GM18519 (cell line): Measurements from ENCODE around the gene PDE3B.
"Not testable (repeated sequence)": the region's sequence is repeated elsewhere in the genome, so short reads cannot be mapped to it uniquely, and the experiment has no call there.

Experiments used
- ATAC-seq: cut with Tn5 transposase; IDR thresholded peaks from one replicate; pipeline ENCODE4 v1.9.1; 2021; ENCODE audit warnings: mild to moderate bottlenecking, moderate library complexity; ENCODE audit not compliant: unreplicated experiment, low FRiP score

PDE3B gene

DNA sequence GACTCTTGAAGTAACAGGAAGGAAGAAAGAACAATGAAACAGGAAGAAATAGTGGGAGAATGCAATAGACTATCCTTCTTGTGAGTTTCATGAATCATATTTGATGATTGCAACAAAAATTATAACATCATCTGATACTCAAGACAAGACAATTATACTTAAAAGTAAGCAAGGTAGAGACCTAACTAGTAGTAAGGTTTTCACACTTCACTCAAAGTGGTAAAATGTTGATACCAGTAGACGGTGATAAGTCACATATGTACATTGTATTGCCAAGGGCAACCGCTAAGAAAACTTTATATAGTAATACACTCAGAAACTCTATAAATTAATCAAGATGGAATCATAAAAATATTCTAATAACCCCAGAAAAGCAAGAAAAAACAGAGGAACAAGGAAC lies 140.6 kb downstream of the PDE3B start:
- no peak for ATAC-seq

- ATAC-seq, result no peak
These were observed 146.4 kb downstream of the PDE3B start for GRCh38 chr11:14789879-14790484.

DNA sequence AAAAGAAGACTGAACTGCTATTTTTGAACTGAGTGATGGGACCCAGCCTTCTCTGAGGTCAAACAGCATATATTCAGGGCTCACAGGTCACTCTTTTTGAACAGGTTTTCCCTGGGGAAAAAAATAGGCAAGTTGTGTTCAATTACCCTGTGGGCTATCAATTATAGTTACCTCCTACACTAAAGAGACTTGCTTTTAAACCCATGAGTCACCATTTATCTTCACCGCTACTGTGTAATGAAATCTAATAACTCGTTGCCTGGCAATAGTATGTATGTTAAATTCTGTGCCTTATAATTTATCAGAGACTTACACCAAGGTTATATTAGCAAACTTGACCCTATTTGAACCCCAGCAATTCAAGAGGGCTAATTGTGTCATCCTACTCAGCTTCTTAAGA lies 149.9 kb downstream of the PDE3B start:
- no peak for ATAC-seq

GRCh38 chr11:14796028-14796427 lies 152.4 kb downstream of the PDE3B start:
- not testable (repeated sequence) for ATAC-seq

DNA sequence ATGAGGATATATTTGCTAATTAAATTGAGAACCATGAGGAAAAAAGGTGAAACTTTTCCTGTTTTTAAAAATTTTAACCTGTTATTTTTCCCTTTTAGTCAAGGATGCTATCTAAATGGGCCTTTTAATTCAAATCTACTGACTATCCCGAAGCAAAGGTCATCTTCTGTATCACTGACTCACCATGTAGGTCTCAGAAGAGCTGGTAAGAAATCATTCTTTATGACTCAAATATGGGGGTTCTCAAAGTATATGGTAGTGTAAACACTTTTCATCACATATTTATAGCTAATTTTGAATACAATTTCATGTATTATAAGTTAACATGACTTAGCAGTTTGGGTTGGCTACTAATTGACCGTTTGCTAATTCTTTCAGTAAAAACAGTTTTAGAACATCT lies 160.2 kb downstream of the PDE3B start:
- no peak for ATAC-seq

GRCh38 chr11:14809466-14809865 lies 165.9 kb downstream of the PDE3B start:
- ATAC-seq, result no peak

- no peak for ATAC-seq
These were observed 169.2 kb downstream of the PDE3B start for GRCh38 chr11:14812757-14813156.

DNA sequence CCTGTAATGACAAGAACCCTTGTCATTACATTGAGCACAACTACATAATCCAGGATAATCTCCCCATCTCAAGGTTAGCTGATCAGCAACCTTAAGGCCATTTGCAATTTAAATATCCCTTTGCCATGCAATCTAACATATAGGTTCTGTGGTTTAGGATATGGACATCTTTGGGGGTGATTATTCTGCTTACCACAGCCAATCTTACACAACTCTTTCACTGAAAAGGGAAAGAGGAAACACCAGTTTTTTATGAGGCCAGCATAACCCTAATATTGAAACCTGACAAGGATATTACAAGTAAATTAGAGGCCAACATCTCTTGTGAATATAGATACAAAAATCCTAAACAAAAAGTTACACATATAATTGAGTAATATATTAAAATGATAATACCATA lies 169.9 kb downstream of the PDE3B start:
- no peak for ATAC-seq

DNA sequence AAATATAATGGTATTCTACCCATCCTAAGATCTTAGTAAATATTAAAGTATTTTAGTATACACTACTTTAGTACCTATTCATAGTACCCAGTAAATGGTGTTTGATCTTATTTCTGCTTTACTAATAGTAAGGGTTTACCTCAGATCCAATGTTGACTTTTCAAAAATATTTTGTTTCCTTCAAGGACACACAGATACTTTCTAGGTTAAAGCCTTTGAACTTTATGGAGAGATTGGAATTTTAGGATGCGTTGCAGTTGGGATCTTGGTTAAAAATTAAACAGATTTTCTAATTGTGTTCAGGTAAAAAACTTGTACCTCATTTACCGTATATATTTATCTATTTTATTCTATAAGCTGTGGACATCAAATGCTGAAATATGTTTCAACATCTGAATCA lies 175.2 kb downstream of the PDE3B start:
- no peak for ATAC-seq

DNA sequence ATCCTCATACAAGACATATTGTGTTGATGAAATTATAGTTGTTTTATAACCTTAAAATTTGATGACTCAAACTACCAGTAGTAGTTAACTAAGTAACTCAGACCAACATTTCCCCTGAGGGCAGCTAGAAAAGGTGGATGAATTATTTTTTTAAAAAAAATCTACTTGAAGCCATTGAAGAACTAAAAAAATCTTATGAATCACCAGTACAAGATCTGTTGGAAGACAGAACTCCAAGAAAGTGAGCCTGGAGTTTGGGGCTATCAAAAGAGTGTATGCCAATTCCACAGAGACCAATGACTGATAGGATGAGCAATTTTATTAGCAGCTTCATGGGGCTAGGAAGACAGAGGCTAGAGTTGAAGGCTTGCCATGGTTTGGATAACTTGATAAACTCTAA lies 176.0 kb downstream of the PDE3B start:
- ATAC-seq, result no peak

- no peak for ATAC-seq
These were observed 177.4 kb downstream of the PDE3B start for GRCh38 chr11:14821031-14821430.

- ATAC-seq, result no peak
These were observed 183.0 kb downstream of the PDE3B start for GRCh38 chr11:14826600-14826999.

DNA sequence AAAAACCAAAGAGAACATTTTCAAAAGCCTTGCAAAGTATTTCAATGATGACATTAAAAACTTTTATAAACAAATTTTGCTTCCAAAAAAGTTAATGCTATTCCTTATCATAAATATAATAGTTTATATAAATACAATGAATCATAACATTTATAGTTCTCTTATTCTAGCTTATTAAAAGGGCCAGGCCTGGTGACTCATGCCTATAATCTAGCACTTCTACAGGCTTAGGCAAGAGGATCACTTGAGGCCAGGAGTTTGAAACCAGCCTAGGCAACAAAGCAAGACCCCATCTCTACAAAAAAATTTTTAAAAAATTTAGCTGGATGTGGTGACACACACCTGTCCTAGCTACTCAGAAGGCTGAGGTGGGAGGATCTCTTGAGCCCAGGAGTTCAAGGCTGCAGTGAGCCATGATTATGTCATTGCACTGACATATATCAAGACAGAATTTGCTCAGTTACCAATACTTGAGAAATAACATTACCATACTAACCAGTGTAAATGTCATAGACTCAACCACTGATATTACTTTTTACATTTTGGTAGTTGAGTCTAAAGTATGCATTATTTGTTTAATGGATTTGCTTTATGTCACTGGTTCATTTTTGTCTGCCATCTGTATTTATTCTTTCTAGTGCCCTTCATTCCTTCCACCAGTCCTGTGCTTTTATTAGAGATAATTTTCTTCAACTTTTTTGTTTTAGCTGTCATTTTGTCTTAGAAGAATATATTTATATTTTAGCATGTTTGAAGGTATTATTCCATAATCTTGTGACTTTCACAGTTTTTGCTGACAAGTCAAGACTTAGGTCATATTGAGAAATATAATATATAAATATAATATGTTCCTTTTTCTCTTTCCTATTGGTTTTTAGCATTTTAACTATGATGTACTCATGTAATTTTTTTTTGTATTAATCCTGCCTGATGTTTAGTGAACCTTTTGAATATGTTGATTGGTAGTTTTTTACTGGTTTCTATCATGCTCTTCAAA lies 192.2 kb downstream of the PDE3B start:
- ATAC-seq, result no peak

GRCh38 chr11:14842002-14842401 lies 198.4 kb downstream of the PDE3B start:
- ATAC-seq, result no peak

- no peak for ATAC-seq
These were observed 209.1 kb downstream of the PDE3B start for GRCh38 chr11:14852571-14853177.

DNA sequence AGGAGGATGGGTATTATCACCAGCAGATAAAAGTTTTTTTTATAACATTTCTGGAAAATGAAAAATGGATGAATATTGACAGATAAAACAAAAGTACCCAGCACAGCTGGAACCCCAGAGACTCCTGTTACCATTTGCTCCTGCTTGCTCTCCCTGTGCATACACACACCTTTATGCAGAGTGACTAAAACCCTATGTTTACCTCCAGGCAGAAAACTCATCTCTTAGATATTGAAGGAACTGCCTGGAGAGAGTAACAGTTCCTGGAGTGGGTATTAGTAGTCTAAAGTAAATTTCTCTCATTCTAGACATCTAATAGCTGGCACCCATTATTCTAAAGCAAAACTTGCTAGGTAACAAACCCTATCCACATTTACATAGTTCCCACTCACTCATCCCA lies 210.5 kb downstream of the PDE3B start:
- no peak for ATAC-seq

GRCh38 chr11:14855890-14856289 lies 212.3 kb downstream of the PDE3B start:
- no peak for ATAC-seq

DNA sequence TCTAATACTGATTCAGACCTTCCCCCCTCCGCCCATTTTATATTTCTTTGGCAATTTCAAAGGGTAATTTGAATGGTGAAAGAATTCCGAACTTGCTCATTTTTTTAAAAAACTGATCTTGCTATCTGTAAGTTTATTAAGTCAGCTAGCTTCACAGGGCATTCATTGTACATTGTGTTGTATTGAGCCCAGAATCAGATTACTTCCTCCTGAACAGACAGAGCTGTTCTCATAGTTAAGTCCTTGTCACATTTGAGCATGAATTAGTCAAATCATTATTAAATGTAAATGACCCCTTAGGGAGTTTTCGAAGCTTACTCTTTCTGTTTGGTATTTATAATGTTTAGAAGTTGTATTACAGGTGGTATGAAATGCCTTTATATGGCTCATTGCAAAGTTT lies 214.0 kb downstream of the PDE3B start:
- ATAC-seq, result no peak

- ATAC-seq, result no peak
These were observed 214.8 kb downstream of the PDE3B start for GRCh38 chr11:14858404-14858803.

DNA sequence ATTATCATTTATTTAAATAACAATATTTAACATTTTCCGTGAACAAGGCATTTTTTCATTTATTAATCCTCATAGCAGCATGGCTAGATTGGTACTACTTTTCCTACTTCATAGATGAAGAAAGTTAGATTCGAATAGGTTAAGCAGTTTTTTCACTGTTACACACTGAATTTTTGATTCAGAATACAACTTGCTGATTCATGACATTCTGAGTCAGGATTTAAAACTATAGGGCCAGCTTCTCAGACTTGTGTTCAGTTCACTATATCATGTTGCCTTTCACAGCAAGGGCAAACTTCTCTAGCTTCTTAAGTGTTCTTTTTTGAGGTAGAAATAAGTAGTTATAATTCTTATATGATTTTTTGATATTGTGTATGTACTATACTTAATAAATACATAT lies 216.9 kb downstream of the PDE3B start:
- ATAC-seq, result no peak

- no peak for ATAC-seq
These were observed 218.1 kb downstream of the PDE3B start for GRCh38 chr11:14861680-14862079.
